RWPE2 (cell line): ENCODE data around the gene ZNF184.

ENCODE experiments used
- ATAC-seq: fragments of 200-7000 bp; cut with Tn5 transposase; 3 replicates; pipeline ENCODE4 v1.9.1; 2021; ENCODE audit warnings: low read depth
- DNase-seq: peaks from one replicate; pipeline ENCODE4 v3.0.0-alpha.2; 2020; ENCODE audit warnings: low spot score
- H3K27ac ChIP-seq: fragments of 450-650 bp; 2 replicates; pipeline ENCODE4 v1.5.1; 2017; ENCODE audit warnings: mild to moderate bottlenecking; ENCODE audit not compliant: poor library complexity, severe bottlenecking
- H3K27me3 ChIP-seq: fragments of 250-450 bp; sonication (Bioruptor Pico); 2 replicates; pipeline ENCODE4 v1.5.1; 2021; ENCODE audit warnings: mild to moderate bottlenecking, moderate library complexity; ENCODE audit not compliant: insufficient read depth, poor library complexity, severe bottlenecking
- H3K36me3 ChIP-seq: fragments of 250-450 bp; sonication (Bioruptor Pico); 2 replicates; pipeline ENCODE4 v1.5.1; 2020; ENCODE audit warnings: low read depth, mild to moderate bottlenecking, moderate library complexity
- H3K4me1 ChIP-seq: fragments of 250-450 bp; sonication (Bioruptor Pico); 2 replicates; pipeline ENCODE4 v1.5.1; 2021; ENCODE audit warnings: mild to moderate bottlenecking, moderate library complexity; ENCODE audit not compliant: insufficient read depth, poor library complexity, severe bottlenecking
- H3K4me3 ChIP-seq: fragments of 250-450 bp; sonication (Bioruptor Pico); 2 replicates; pipeline ENCODE4 v1.5.1; 2021; ENCODE audit warnings: mild to moderate bottlenecking, moderate library complexity; ENCODE audit not compliant: severe bottlenecking
- H3K9me3 ChIP-seq: fragments of 250-450 bp; sonication (Bioruptor Pico); 2 replicates; pipeline ENCODE4 v1.5.1; 2021; ENCODE audit warnings: mild to moderate bottlenecking, moderate library complexity; ENCODE audit not compliant: severe bottlenecking
- CTCF ChIP-seq: fragments of 450-650 bp; IDR thresholded peaks from one replicate; pipeline ENCODE4 v1.5.1; 2017; ENCODE audit warnings: mild to moderate bottlenecking, moderate library complexity; ENCODE audit not compliant: poor library complexity, severe bottlenecking

The ZNF184 gene

GRCh38 chr6:27407153-27407814, 65.6 kb downstream of the ZNF184 start:
- no peak for TF ChIP-seq CTCF
- no peak for ATAC-seq
- H3K9me3 ChIP-seq = peaks cover 2% of the 10 kb centered on the region

DNA sequence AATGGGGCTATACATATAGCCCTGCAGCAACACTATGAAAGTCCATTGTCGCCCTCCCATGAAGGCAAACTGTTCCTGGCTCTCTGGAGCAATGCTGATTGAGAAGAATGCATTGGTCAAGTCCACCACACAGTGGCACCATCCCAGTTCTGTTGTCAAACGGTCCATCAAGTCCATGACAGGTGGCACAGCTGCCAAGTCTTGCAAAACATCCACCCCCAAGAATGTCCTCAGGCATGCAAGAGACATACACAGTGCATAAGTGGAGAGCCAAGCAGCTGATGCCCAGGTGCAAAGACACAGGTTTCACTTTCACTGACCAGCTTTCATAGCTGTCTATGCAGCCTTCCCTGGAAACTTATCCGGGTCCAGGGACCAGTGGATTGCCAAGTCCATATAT, 66.8 kb downstream of the ZNF184 start:
- no peaks in the 10 kb centered on the region for H3K27me3 ChIP-seq
- DNase-seq (no peak), ATAC-seq (no peak)
- H3K27ac ChIP-seq = no peak overlapping the region
- TF ChIP-seq CTCF = no peak
- H3K4me1 ChIP-seq = no peaks in the 10 kb centered on the region
- no peak overlapping the region for H3K4me3 ChIP-seq
- peaks cover 5% of the 10 kb centered on the region for H3K36me3 ChIP-seq
- peaks cover 9% of the 10 kb centered on the region for H3K9me3 ChIP-seq

More at GRCh38 chr6:27407153-27407814, 65.6 kb downstream of the ZNF184 start:
- Histone ChIP-seq H3K27ac (no peak overlapping the region), H3K4me1 (no peaks in the 10 kb centered on the region), H3K4me3 (no peak overlapping the region), H3K27me3 (no peaks in the 10 kb centered on the region), H3K36me3 (no peaks in the 10 kb centered on the region)
- DNase-seq = no peak

DNA sequence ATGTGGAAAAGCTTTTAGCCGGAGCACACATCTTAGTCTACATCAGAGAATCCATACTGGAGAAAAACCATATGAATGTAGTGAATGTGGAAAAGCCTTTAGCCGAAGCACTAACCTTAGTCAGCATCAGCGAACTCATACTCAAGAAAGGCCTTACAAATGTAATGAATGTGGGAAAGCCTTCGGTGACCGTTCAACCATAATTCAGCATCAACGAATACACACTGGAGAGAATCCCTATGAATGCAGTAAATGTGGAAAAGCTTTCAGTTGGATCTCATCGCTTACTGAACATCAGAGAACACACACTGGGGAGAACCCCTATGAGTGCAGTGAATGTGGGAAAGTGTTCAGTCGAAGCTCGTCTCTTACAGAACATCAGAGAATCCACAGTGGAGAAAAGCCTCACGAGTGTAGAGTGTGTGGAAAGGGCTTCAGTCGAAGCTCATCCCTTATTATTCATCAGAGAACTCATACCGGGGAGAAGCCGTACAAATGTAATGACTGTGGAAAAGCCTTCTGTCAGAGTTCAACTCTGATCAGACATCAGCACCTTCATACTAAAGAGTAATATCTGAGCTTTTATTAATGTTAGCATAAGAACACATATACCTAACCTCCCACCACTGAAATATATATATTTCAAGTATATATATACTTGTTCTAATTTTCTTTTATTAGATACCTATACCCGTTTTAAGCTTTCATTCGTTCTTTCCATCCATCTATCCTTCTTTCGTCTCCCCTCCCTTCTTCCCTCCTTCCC, 71.8 kb downstream of the ZNF184 start:
- DNase-seq = no peak
- no peak for TF ChIP-seq CTCF
- Histone ChIP-seq H3K36me3 (peaks cover 36% of the 10 kb centered on the region), H3K27me3 (no peaks in the 10 kb centered on the region), H3K4me1 (no peaks in the 10 kb centered on the region), H3K27ac (no peak overlapping the region), H3K9me3 (peaks cover 19% of the 10 kb centered on the region), H3K4me3 (no peak overlapping the region)
- ATAC-seq = no peak
